CD4-positive, alpha-beta T cell treated with Interleukin-2 at 100 ng/mL for 4 hours (primary cell): Measurements from ENCODE around the gene FAM83C.

Experiments
- DNase-seq: peaks from one replicate; pipeline ENCODE4 v3.0.0-alpha.2; 2020; ENCODE audit warnings: low spot score

The FAM83C gene

DNA sequence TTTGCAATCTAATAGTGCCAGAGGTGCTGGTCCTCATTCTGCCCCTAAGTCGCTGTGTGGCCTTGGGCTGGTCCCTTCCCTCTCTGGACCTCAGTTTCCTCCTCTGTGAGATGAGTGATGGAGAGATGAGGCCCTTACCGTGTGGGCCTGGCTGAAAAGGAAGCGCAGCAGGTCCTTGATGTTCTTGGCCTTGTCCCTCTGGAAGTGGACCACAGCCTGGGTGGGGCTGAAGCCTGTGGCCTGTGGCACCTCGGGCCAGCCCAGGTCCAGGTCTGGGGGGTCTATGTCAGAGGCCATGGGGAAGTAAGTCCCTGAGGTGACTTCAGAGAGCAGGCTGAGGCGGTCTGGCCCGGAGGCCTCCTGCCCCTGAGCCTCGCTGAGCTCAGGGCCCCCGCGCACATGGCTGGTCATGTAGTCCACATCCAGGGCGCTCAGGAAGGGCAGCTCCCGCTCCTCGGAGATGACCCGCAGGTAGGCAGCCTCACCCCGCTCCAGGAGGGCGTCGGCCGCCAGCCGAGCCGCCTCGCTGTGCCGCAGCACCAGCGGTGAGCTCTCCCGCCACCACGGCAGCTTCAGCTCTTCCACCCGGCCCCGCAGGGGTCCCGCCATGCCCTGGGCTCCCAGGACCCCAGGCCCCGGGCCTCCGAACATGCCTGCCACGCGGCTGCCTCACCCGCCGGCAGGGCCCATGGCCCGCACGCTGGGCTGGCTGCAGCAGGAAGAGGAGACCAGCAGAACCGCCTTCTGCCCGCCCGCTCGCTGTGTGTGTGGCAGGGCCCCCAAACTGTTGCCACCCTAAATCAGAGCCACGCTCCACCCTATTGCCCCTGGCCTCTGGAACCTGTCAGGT is at the start of gene FAM83C:
TSS of gene FAM83C (minus strand) at position 772 of the 850 bp plus-strand sequence. CDS start at position 651, 121 bp downstream.
- no peak for DNase-seq

DNA sequence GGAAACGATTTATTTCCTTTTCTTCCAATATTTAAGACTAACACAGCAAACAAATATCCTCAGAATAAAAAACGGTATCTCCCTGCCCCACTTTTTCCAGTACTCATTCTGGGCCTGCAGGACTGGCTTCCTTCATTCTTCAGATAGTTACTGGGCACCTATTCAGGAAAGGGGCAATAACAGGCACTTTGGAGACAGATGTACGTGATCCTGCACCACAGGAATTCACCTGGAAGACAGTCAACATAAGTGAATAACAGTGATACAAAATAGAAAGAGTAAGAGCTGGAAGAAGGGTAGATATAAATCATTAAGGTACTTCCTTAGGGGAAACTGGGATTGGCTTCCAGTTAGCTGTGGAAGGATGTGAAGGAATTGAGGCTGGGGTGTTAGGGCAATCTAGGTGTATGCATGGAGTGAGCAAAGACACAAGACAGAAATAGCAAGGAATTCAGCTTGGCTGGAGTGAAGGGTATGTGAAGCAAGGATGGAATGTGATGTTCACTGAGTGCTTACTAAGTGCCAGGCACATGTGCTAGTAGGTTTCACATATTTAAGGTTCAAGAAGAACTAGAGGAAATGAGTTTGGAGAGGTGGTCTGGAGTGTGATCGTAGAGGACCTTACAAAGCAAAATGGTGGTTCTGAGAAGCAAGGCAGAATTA is 49.3 kb upstream of the FAM83C start:
- no peak for DNase-seq

DNA sequence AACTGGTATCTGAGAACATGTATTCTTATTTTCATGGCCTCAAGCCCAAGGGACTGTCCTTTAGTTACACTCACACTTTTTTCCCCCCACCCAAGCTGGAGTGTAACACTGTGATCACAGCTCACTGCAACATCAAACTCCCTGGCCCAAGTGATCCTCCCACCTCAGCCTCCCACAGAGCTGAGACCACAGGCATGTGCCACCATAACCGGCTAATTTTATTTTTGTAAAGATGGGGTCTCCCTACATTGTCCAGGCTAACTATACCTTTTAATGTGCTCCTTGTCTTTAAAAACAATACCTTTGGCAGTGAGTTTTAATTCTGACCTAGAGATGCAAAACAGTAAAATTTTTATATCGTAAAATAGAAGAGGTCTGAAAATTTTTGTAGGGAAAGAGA is 48.2 kb upstream of the FAM83C start:
- no peak for DNase-seq

DNA sequence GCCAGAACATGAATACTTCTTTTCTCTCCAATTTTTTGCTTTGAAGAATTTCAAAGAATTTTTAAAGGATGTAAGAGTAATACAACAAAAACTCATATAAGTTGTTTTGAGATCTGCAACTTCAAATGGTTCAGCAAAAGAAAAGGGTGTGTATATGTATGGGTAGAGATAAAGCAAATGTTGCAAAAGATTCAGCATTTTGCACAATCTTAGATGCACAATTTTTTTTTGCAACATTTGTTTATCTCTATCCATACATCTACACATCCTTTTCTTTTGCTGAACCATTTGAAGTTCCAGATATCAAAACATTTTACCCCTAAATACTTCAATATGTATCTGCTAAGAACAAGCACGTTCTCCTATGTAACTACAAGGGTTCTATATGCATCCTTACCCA is 47.4 kb upstream of the FAM83C start:
- no peak for DNase-seq

DNA sequence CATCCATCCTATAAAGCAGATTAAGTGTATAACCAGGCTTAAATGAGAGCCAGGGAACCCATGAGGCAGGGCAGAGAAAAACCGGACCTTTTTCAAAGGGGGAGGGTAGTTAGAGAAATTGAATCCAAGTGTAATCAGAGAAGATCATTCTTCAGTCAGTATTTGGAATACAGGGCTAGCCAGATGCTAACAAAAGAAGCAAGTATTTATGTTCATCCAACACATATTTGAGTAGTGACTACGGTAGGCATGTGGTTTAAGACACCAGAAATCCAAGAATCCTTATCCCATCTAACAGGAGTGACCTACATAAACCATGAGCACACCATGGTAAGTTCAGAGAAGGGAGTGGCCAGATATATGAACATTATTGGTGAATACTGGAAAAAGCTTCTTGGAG is 46.8 kb upstream of the FAM83C start:
- DNase-seq = no peak

DNA sequence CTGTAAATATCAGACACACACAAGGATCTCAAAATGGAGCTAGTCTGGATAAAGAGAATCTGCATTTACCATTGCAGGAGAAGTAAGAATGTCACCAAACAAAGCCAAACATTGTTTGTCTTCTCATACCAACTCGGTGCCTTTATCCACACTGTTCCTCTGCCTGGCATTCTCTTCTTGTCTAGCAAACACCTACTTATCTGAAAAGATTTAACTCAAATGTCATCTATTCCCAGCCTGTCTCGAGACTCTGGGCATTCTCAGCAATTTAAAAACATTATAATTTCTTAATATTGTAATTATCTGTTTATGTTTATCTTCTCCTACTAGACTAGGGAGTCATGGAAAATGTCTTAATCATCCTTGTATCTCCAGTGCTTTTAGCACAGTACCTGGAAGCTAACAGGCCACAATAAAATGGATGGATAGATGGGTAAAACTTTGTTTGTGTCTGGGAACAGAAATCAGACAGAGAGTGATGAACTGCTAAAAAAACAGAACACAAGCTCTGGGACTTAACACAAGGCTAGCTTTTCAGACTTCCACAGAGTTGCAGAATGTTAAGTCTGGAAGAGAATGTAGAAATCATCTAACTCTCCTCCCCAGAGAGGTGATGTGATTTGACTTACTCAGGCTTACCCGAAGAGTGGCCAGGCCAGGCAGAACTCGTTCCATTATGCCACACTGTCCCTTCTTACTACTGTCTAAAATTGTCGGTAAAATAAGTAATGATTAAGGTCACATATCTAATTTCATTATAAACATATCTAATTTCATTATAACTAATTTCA is 42.3 kb upstream of the FAM83C start:
- DNase-seq = no peak

DNA sequence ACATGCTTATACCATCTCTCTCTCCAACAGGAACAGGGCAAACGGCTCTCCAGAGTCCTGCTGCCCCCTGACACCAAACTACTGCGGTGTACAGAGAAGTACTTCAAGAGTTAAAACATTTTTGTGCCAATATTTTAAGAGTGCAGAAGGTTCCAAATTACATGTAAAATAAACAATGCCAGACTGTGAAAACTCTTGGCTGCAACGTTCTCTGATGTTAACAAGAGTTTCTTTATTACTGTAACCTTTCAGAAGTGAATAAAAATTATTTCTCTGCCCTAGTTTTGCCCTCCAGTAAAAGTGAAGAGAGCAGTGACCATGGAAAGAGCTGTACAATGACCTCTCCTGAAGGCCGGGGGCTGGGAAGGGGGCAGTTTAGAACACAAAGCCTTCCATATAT is 41.4 kb upstream of the FAM83C start:
- DNase-seq = no peak

DNA sequence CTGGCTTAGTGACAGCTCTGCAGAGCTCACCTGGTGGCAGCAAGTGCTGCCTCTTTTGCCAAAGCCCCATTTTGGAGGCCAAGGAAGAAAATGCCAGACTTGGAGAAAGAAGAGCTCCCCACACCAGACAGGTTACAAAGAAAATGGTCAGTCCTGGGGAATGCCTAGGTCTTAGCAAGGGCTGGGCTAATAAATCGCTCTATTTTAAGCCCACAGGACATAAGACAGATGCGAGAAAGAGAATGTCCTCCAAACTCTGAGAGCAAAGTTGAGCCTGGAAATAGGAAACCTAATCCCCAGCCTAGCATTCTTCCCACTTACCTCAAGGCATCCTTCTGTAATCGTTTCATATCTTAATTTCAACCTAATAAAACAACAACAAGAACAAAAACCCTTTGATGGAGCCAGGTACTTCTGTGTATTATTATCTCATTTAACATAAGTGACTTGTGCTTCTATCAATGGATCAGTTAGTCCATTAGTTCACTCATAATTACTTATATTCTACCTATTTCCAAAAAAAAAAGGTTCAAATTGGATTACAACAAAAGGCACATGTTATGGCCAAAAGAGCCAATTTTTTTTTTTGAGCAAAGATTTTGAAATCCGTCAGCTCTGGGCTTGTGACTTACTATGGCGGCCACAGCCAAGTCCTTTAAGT is 40.4 kb upstream of the FAM83C start:
- no peak for DNase-seq

DNA sequence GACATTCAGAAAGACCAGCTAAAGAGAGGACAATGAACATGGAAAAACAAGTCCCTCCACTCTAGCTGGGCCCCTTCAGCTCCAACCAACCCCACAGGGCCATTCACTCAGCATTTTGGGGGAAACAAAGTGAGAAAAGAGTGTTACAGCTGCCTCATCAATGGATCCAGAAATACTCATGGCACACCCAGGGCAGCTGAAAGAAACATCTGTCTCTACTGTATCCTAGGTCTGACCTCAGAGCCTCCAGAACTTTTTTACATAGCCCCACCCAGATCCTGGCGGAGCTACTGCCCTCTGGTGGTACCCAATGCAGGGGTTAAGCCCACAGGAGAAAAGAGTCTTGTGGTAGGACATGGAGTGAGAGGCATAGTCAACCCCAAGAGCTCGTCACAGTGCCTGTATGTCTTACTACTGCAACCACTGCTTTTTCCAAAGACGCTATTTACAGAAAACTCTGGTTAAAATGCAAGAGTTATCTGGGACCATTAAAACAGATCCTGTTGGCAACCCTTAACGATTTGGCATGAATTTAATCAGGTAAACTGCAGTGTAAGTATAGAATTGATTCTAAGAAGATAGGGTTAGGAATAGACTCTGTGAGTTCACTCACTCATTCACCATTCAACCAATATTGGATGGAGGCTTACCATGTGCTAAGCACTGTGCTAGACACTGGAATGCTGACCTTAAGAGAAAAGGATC is 37.4 kb upstream of the FAM83C start:
- DNase-seq = peak; percentile 22

DNA sequence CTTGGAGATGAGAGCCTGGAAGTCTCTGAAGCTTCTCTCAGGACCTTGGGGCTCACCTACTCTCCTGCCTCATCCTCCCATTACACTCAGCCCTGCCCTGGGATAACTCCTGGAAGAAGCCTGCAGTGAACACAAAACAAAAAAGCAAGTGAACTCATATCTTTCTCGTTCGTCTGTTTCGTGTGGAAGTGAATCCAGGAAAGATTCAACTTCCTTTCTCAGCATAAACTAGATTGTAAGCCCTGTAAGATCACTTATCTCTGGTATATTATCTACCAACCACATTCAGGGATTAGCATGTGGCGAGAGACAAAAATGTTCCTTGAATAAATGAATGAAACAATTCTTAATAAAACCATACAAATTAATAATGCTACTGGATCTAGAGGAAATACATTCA is 36.5 kb upstream of the FAM83C start:
- DNase-seq = no peak

DNA sequence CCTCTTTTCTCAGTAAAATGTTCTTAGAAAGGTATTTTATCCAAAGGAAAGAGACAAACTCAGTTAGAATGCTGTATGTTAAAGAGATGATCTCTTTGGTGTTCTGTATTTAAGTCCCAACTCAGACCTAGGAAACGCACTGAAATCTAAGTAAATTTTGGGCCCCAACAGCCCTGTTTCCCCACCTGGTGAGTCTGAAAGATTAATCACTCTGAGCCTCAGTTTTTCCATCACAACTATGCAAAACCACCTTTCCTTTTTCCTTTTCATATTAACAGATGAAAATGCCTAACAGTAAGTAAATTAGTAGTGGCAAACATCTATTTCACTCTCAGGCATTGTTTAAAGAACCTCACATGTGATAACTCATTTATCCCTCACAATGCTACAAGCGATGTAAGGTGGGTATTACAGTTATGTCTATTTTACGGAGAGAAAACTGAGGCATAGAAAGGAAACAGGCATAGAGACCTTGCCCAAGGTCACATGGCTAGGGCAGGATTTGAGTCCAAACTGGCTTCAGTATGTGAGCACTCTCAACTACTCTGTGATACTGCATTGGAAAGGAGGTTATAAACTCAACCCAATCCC is 36.0 kb upstream of the FAM83C start:
- DNase-seq = no peak

DNA sequence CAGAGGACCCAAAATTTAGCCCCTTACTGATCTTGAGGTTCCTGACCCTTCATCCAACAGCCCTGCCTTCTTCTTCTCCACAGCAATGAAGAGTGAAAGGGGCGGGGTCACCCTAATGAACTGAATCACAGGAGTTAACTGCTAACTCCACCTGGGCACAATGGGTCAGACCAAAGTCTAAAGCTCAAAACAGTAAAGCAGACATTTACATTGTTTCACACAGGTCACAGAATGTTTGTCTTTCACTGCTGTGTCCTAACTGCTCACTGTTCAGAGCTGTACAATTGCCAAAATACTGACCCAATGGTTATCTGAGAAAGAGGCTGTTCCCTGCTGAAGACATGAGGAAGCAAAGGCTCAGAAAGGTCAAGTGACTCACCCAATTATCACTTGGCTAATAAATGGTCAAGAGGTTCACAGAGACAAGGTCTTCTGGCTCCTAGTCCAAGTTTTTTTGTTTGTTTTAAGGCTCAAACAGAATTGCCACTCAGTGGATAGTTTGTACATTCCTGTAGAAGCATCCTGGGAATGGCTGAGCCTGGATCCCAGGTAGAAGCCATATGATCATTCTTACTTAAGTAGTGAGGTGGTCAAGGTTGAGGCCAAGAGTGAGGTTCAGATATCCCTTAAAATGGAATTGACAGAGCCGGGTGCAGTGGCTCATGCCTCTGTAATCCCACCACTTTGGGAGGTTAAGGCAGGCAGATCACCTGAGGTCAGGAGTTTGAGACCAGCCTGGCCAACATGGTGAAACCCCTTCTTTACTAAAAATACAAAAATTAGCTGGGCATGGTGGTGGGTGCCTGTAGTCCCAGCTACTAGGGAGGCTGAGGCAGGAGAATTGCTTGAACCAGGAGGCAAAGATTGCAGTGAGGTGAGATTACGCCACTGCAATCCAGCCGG is 35.1 kb upstream of the FAM83C start:
- no peak for DNase-seq

DNA sequence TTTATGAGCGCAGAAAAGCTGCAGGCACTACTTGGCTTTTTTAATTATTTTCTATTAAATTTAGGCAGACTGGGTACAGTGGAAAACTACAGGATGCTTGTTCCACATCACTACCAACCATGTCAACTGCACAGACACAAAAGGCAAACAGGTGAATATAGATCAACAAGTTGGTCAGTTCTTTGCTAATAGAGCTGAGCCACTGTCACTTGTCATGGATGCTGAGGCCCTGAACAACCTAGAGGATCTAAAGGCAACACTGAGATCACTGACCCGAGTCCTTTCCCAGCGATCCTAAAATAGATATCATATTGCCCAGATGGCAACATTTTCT is 34.5 kb upstream of the FAM83C start:
- DNase-seq = no peak

DNA sequence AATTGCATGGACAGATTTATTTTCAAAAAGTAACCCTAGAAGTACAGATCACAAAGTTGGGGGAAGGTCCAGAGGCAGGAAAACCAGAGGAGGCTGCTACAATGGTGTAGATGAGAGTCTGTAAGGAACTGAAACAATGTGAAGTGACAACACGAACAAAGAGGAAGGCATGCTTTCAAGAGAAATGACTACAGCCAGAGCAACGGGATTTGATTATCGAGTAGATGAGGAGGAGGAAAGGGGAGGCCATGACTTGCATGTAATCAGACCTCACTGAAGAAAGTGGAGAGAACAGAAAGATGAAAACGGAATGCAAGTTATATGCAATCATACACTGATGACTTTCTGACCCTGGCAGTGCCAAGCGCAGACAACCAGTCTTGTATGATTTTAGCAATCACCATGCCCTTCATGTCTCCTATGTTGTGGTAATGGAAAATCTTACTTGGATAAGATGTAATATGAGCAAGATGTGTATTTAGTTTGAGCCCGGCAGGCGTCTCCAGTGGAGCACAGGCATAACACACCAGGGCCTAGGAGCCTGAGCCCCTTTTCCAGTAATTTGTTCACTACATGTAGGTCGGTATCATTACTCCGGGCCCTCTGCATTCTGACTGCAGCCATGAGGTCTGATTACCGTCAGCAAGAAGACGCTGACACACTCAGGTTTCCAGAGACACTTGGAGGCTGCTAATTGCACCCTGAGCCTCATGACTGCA is 34.0 kb upstream of the FAM83C start:
- no peak for DNase-seq

DNA sequence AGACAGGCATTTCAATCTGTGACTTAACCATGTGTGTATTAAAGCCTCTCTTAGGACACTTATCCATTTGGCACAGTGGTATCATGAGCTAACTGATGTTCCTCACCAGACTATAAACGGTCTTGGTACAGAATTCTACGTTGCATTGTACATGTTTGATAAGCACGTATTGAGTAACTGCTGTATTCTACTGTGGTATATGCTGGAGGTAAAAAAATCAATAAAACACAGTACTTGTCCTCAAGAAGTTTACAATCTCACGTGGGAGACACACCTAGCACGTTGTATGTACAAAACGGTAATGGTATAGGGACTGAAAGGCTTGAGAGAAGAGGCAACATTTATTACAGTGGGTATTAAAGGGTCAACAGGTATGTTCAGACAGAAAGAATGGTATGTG is 33.2 kb upstream of the FAM83C start:
- no peak for DNase-seq

DNA sequence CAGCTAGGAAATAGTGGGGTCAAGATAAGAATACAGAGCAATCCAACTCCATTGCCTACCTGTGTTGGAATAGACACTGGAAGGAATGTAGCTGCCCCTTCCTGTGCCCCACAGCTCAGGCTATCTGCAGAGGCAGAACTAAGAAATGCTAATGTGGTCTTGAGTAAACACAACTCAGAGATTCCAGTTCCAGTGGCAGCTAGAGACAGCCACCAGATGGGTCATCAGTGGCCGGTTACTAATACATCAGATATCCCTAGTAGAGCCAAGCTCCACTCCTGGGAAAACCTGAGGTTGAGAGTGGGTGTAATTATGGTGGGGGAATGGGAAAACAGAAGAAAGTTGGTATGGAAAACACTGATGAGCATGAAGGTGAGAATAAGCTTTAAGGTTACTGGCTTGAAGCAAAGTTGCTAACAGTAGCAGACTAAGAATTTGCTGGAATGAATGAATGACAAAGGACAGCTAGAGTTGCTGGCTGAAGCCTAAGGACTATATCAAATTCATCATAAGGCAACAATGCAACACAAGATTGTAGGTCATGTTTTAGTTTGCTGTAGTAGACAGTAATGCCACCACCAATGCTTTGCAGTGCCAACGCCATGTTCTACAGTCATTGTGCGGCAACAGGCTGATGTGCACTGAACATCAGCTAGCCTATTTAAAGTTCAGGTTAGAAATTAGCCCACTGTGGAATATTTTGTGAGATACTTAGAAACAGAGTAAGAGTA is 28.3 kb upstream of the FAM83C start:
- DNase-seq = no peak

DNA sequence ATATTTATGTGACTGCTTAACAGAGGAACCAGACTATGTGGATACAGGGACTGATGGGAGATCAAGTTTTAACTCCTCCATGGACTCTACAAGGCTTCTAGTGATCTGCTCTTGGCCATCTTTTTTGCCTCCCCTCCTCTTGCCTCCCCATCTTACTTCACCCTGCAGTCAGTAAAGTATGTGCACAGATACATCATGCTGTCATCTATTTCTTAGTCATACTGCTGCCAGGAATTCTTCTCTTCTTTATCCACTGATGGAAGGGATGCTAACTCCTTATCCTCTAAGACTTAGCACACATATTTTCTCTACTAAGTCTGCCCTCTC is 27.6 kb upstream of the FAM83C start:
- no peak for DNase-seq

DNA sequence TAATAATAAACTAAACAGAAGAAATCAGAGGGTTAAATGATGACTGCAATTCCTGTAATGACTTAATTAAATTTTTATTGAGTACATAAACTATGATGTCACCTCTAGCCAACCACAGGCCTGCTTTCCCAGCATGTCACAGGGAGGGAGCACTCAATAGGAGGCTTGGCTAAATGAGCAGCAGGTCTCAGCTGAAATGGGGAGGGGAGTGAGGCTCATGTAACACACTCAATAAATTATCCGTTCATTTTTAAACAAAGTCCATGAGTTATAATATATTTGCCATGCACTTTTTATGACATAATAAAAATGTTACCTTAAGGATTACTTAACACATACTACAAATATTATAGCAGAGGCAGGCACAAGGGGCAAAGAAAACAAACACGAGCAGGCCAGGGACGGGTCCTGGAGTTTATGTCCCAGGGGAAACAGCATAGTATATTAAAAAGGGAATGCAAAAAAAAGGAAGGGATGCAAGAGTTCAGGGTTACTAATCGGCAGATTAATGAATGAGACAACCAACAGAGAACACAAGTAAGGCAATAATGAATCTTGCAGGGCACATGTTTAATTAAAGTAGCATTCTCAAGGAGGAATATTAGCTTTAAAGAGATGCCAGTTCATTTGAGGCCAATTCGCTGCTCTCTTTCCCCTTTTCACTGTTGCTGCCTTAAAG is 27.1 kb upstream of the FAM83C start:
- DNase-seq = no peak
